Measurements from ENCODE around the gene KRT8.

Gene KRT8

GRCh38 chr12:52949413-52950331, 44.8 kb upstream of the KRT8 start:
- ChIA-PET CTCF (interaction anchor here (1.0 to 4.9 kb wide), 5 partner anchors 11 to 65 kb away, joined by 3 to 47 read pairs (median 3); no protein-coding TSS in a partner anchor), POLR2A (interaction anchor here (0.6 kb wide), 2 partner anchors 54 to 803 kb away, joined by 3 read pairs; no protein-coding TSS in a partner anchor)
- no peak for DNase-seq (ENCODE audit: low read depth, low spot score)
- no peak for TF ChIP-seq CTCF (IDR thresholded peaks at IDR 0.05; ENCODE audit: insufficient read depth, low read length, missing control alignments)
- peak overlapping the region; percentile 78 for H3K4me3 ChIP-seq (ENCODE audit: low read depth, low read length)

GRCh38 chr12:52947738-52948423, 43.0 kb upstream of the KRT8 start:
- peak overlapping the region; percentile 78 for H3K4me3 ChIP-seq (ENCODE audit: low read depth, low read length)
- CTCF ChIA-PET, result interaction anchor here (0.9 to 8.8 kb wide), 4 partner anchors 18 to 63 kb away, joined by 5 to 71 read pairs (median 26); no protein-coding TSS in a partner anchor
- TF ChIP-seq CTCF (IDR thresholded peaks at IDR 0.05; ENCODE audit: insufficient read depth, low read length, missing control alignments), result no peak
- POLR2A ChIA-PET, result interaction anchor here (1.3 kb wide), 1 partner anchor 8 kb away, joined by 4 read pairs; no protein-coding TSS in a partner anchor
- no peak for DNase-seq (ENCODE audit: low read depth, low spot score)

GRCh38 chr12:52946797-52947547, 42.1 kb upstream of the KRT8 start:
- ChIA-PET POLR2A (interaction anchor here (1.3 to 1.9 kb wide), 3 partner anchors 9 to 22 kb away, joined by 4 to 8 read pairs (median 5); no protein-coding TSS in a partner anchor), CTCF (interaction anchor here (0.8 to 9.5 kb wide), 8 partner anchors 10 to 67 kb away, joined by 3 to 71 read pairs (median 6); no protein-coding TSS in a partner anchor)
- H3K4me3 ChIP-seq (ENCODE audit: low read depth, low read length), result no peak overlapping the region; the same call in 1 of the 2 replicates
- no peak for TF ChIP-seq CTCF (IDR thresholded peaks at IDR 0.05; ENCODE audit: insufficient read depth, low read length, missing control alignments)
- DNase-seq (ENCODE audit: low read depth, low spot score), result no peak

GRCh38 chr12:52946334-52946733, 41.5 kb upstream of the KRT8 start:
- ChIA-PET CTCF (interaction anchor here (0.8 to 9.5 kb wide), 9 partner anchors 9 to 66 kb away, joined by 3 to 71 read pairs (median 5); no protein-coding TSS in a partner anchor), POLR2A (interaction anchor here (1.3 to 1.9 kb wide), 3 partner anchors 10 to 21 kb away, joined by 4 to 8 read pairs (median 5); no protein-coding TSS in a partner anchor)
- 0 out of 2 replicates have a peak overlapping the region, but pooled peaks have one; percentile 1 for H3K4me3 ChIP-seq (ENCODE audit: low read depth, low read length)
- no peak for DNase-seq (ENCODE audit: low read depth, low spot score)
- no peak for TF ChIP-seq CTCF (IDR thresholded peaks at IDR 0.05; ENCODE audit: insufficient read depth, low read length, missing control alignments)

GRCh38 chr12:52945389-52946232, 40.7 kb upstream of the KRT8 start:
- TF ChIP-seq CTCF (IDR thresholded peaks at IDR 0.05; ENCODE audit: insufficient read depth, low read length, missing control alignments), result no peak
- DNase-seq (ENCODE audit: low read depth, low spot score), result peak; percentile 52
- ChIA-PET POLR2A (interaction anchor here (1.4 to 1.9 kb wide), 3 partner anchors 11 to 21 kb away, joined by 5 to 9 read pairs (median 8); no protein-coding TSS in a partner anchor), CTCF (interaction anchor here (0.8 to 9.5 kb wide), 10 partner anchors 8 to 66 kb away, joined by 3 to 71 read pairs (median 4); no protein-coding TSS in a partner anchor)
- H3K4me3 ChIP-seq (ENCODE audit: low read depth, low read length), result peak overlapping the region; percentile 15

Measured in AG04449 (cell line).